DND-41 (cell line): ENCODE data around the gene INTS1.

Experiments used
- EZH2 ChIP-seq: IDR thresholded peaks from 3 replicates; pipeline ENCODE4 v1.6.1; 2012; ENCODE audit warnings: borderline replicate concordance, low read depth, mild to moderate bottlenecking, moderate library complexity, low read length, inconsistent platforms; ENCODE audit not compliant: severe bottlenecking
- TF ChIP-seq, protein P1 (sequence below): IDR thresholded peaks from 2 replicates; pipeline ENCODE4 v1.5.1; 2012; ENCODE audit warnings: borderline replicate concordance, low read length, moderate library complexity, mild to moderate bottlenecking; ENCODE audit not compliant: poor library complexity, severe bottlenecking; ENCODE audit errors: extremely low read depth

DNA sequence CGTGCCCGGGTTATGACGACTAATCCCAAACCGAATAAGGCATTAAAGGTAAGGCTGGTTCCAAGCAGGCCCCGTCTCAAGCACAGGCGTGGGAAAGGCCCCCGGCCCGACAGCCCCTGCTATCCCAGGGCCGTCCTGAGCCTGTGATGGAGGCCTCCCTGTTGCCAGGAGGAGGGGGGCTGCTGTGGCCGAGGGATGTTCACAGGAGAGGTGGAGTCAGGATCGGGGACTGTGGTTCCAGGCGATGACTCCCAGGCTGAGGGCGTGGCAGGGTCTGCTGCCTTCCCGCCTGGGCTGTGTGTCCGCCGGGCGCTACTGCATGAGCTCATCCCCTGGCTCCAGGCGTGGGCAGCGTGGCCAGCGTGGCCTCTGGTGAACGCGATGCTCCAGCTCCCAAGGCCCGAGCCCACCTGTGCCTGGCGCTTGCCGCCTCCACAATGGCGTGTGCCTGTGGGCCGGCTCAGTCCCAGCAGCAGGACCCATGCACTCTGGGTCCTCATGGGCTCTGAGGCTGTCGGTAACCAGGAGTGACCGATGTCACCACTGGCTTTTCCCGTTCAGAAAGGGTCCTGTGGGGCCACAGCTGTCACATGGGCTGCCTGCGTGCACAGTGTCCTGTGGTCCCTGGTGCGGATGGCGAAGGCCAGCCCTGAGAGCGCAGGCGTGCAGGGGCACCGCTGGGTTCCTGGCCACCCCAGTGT lies 35.1 kb upstream of the INTS1 start:
- TF ChIP-seq EZH2, result no peak
- TF ChIP-seq, protein P1, sequence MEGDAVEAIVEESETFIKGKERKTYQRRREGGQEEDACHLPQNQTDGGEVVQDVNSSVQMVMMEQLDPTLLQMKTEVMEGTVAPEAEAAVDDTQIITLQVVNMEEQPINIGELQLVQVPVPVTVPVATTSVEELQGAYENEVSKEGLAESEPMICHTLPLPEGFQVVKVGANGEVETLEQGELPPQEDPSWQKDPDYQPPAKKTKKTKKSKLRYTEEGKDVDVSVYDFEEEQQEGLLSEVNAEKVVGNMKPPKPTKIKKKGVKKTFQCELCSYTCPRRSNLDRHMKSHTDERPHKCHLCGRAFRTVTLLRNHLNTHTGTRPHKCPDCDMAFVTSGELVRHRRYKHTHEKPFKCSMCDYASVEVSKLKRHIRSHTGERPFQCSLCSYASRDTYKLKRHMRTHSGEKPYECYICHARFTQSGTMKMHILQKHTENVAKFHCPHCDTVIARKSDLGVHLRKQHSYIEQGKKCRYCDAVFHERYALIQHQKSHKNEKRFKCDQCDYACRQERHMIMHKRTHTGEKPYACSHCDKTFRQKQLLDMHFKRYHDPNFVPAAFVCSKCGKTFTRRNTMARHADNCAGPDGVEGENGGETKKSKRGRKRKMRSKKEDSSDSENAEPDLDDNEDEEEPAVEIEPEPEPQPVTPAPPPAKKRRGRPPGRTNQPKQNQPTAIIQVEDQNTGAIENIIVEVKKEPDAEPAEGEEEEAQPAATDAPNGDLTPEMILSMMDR, result no peak
